ENCODE data around the gene AP1S2.

DNA sequence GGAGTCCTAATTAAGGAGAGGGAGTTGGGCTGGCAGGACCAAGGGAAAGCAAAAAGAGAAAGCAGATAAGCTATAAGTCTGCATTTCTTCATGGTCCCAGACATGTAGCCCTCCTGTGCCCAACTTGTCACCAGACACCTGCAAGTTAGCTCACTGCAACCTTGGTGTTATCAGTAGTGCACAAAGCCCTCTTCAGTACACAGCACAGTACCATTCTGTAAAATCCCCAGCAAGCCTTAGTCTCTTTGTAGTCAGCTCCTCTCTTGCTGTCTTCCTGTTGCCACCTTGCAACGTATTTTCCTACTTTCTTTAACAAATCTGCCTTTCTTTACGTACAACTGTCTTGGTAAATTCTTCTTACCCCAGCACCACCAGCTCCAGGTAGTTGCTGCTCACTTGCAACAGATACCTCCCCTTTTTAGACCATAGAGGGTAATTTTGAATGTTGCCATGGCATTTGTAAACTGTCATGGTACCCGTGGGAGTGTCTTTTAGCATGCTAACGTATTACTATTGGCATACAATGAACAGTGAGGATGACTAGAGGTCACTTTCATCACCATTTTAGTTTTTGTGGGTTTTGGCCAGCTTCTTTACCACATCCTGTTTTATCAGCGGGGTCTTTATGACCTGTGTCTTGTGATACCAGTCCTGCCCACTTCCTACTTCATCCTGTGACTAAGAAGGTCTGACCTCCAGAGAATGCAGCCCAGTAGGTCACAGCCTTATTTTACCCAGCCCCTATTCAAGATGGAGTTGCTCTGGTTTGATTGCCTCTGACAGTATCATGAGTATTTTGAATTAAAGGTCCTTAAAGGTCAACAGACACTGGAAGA is 28.3 kb upstream of the AP1S2 start:
- no peak for TF ChIP-seq BRD4 (CRISPR knock-in tag; IDR thresholded peaks at IDR 0.05)
- TF ChIP-seq ZFP37 (CRISPR knock-in tag; IDR thresholded peaks at IDR 0.05; ENCODE audit: borderline replicate concordance) = no peak
- TF ChIP-seq ARNT (IDR thresholded peaks at IDR 0.05) = no peak
- no peak for TF ChIP-seq KLF13 (CRISPR knock-in tag; IDR thresholded peaks at IDR 0.05)
- TF ChIP-seq, protein P1, sequence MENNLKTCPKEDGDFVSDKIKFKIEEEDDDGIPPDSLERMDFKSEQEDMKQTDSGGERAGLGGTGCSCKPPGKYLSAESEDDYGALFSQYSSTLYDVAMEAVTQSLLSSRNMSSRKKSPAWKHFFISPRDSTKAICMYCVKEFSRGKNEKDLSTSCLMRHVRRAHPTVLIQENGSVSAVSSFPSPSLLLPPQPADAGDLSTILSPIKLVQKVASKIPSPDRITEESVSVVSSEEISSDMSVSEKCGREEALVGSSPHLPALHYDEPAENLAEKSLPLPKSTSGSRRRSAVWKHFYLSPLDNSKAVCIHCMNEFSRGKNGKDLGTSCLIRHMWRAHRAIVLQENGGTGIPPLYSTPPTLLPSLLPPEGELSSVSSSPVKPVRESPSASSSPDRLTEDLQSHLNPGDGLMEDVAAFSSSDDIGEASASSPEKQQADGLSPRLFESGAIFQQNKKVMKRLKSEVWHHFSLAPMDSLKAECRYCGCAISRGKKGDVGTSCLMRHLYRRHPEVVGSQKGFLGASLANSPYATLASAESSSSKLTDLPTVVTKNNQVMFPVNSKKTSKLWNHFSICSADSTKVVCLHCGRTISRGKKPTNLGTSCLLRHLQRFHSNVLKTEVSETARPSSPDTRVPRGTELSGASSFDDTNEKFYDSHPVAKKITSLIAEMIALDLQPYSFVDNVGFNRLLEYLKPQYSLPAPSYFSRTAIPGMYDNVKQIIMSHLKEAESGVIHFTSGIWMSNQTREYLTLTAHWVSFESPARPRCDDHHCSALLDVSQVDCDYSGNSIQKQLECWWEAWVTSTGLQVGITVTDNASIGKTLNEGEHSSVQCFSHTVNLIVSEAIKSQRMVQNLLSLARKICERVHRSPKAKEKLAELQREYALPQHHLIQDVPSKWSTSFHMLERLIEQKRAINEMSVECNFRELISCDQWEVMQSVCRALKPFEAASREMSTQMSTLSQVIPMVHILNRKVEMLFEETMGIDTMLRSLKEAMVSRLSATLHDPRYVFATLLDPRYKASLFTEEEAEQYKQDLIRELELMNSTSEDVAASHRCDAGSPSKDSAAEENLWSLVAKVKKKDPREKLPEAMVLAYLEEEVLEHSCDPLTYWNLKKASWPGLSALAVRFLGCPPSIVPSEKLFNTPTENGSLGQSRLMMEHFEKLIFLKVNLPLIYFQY (CRISPR knock-in tag; IDR thresholded peaks at IDR 0.05; ENCODE audit: borderline replicate concordance) = no peak
- TF ChIP-seq, protein P2, sequence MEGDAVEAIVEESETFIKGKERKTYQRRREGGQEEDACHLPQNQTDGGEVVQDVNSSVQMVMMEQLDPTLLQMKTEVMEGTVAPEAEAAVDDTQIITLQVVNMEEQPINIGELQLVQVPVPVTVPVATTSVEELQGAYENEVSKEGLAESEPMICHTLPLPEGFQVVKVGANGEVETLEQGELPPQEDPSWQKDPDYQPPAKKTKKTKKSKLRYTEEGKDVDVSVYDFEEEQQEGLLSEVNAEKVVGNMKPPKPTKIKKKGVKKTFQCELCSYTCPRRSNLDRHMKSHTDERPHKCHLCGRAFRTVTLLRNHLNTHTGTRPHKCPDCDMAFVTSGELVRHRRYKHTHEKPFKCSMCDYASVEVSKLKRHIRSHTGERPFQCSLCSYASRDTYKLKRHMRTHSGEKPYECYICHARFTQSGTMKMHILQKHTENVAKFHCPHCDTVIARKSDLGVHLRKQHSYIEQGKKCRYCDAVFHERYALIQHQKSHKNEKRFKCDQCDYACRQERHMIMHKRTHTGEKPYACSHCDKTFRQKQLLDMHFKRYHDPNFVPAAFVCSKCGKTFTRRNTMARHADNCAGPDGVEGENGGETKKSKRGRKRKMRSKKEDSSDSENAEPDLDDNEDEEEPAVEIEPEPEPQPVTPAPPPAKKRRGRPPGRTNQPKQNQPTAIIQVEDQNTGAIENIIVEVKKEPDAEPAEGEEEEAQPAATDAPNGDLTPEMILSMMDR (CRISPR knock-in tag; IDR thresholded peaks at IDR 0.05) = no peak
- no peak for TF ChIP-seq JUND (CRISPR knock-in tag; IDR thresholded peaks at IDR 0.05)
- no peak for TF ChIP-seq FOXP1 (IDR thresholded peaks at IDR 0.05)
- TF ChIP-seq FOXP1 (CRISPR knock-in tag; IDR thresholded peaks at IDR 0.05) = no peak
- no peak for TF ChIP-seq ZNF143 (CRISPR knock-in tag; IDR thresholded peaks at IDR 0.05)

All from HepG2 (cell line).